ENCODE measurements around the gene CDH4.

The CDH4 gene

DNA sequence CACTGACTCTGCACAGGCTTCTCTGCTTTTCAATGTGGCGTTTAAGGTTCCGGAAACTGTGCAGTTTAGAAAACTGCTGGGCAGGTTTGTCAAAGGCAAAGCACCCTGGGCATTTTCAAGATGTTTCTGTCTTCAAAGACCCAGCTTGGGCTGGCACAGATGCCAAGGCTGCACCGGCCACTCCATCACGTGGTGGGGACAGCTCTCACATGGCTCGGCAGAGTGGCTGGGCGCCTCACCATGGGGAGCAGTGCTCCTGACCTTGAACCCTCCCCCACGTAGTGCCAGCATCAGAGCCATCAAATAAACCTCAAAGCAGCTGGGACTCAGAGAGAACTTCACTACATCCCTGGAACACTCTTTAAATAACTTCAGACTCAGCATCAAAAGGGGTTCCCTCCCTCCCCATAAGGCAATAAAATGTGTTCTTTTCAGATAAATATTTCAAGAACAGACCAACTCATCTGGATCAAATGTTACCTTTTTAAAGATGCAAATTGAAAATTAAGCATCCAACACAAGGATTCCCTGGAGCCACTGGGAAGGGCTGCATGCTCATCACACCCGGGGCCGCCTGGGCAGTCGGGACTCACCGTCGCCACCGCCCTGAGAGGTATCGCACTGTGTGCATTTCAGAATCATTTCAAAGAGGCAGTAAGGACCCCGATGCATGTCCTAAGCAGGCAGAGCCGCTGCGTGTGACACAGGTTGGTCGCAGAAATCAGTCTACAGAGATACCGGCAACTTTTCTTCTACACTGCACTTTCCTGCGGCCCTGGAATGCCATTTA, 157.1 kb downstream of the CDH4 start:
- H3K9me3 ChIP-seq (ENCODE audit: control insufficient read depth in 1 of 2, low read length in 2 of 2) = peaks cover 2 to 17% of the 10 kb centered on the region in 2 donors
- no peak overlapping the region for H3K4me3 ChIP-seq (ENCODE audit: low read depth in 1 of 2, low read length in 2 of 2)
- no peak overlapping the region for H3K9ac ChIP-seq (ENCODE audit: low read depth in 1 of 2, low read length in 2 of 2)
- no peaks in the 10 kb centered on the region for H3K36me3 ChIP-seq (ENCODE audit: control insufficient read depth in 1 of 2, insufficient read depth in 2 of 2, low read length in 2 of 2)
- no peaks in the 10 kb centered on the region for H3K27me3 ChIP-seq (ENCODE audit: control insufficient read depth in 1 of 2, insufficient read depth in 2 of 2, low read length in 2 of 2)
- no peaks in the 10 kb centered on the region for H3K4me1 ChIP-seq (ENCODE audit: control insufficient read depth in 1 of 2, insufficient read depth in 2 of 2, low read length in 2 of 2)
- H3K27ac ChIP-seq (ENCODE audit: low read depth, low read length) = no peak overlapping the region

DNA sequence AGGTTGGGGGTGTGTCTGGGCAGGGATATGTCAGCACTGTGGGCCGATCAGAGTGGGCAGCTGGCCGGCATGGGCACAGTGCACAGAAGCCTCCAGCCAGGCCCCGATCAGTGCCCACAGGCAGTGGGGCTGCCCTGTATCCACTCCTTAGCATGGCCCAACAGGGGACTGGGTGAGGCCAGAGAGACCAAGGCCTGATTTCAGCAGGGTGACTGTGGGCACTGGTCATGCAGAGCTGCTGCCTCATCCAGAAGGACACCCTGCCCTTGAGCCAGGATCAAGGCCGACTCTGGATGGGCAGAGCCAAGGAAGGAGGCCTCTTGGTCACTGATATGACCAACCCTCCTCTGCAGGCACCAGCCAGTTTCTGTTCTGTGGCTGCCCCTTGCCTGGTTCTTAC, 159.7 kb downstream of the CDH4 start:
- Histone ChIP-seq H3K9me3 (ENCODE audit: control insufficient read depth in 1 of 2, low read length in 2 of 2) (peaks cover 3 to 19% of the 10 kb centered on the region in 2 donors), H3K36me3 (ENCODE audit: control insufficient read depth in 1 of 2, insufficient read depth in 2 of 2, low read length in 2 of 2) (no peaks in the 10 kb centered on the region), H3K27me3 (ENCODE audit: control insufficient read depth in 1 of 2, insufficient read depth in 2 of 2, low read length in 2 of 2) (no peaks in the 10 kb centered on the region), H3K27ac (ENCODE audit: low read depth, low read length) (no peak overlapping the region), H3K4me3 (ENCODE audit: low read depth in 1 of 2, low read length in 2 of 2) (no peak overlapping the region), H3K9ac (ENCODE audit: low read depth in 1 of 2, low read length in 2 of 2) (no peak overlapping the region), H3K4me1 (ENCODE audit: control insufficient read depth in 1 of 2, insufficient read depth in 2 of 2, low read length in 2 of 2) (no peaks in the 10 kb centered on the region)

DNA sequence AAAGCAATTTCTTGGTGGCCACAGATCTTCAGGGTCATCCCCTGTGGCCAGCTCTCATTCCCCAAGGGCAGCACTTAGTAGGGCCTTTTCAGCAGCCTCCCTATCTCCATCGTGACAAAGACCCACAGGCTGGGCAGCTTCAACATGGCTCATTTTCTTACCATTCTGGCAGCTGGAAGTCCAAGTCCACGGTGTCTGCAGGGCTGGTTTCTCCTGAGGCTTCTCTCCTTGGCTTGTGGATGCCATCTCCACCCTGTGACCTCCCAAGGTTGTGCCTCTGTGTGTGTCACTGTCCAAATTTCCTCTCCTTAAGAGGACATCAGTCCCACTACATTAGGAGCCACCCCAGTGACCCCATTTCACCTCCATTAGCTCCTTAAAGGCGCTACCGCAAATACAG, 161.7 kb downstream of the CDH4 start:
- Histone ChIP-seq H3K4me3 (ENCODE audit: low read depth in 1 of 2, low read length in 2 of 2) (no peak overlapping the region), H3K36me3 (ENCODE audit: control insufficient read depth in 1 of 2, insufficient read depth in 2 of 2, low read length in 2 of 2) (no peaks in the 10 kb centered on the region), H3K27ac (ENCODE audit: low read depth, low read length) (no peak overlapping the region), H3K27me3 (ENCODE audit: control insufficient read depth in 1 of 2, insufficient read depth in 2 of 2, low read length in 2 of 2) (no peaks in the 10 kb centered on the region), H3K9ac (ENCODE audit: low read depth in 1 of 2, low read length in 2 of 2) (no peak overlapping the region), H3K9me3 (ENCODE audit: control insufficient read depth in 1 of 2, low read length in 2 of 2) (peaks cover 3 to 19% of the 10 kb centered on the region in 2 donors), H3K4me1 (ENCODE audit: control insufficient read depth in 1 of 2, insufficient read depth in 2 of 2, low read length in 2 of 2) (no peaks in the 10 kb centered on the region)

DNA sequence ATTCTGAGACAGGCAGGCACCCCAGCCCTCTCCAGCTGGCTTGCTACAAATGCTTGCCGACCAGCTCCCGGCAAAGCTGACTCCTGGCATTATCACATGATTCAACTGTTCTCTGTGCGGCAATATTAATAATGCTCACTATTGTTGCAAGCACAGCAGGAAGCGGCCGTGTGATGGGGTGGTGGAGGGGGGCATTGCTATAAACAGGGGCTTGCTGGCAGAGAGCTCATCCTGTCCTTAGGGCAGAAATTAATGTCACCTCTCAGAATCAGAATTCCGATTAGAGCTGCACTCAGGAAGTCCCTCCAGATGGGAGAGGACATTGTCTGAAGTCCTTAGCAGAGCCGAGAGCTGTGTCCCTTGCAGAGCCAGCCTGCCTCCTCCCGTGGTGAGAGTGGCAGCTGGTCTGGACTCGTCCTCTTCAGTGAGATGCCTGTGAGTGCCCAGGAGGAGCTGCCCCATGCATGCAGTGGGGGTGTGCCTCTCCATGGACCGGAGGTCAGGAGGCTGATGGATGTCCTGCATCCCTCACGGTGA, 162.5 kb downstream of the CDH4 start:
- Histone ChIP-seq H3K27ac (ENCODE audit: low read depth, low read length) (no peak overlapping the region), H3K4me1 (ENCODE audit: control insufficient read depth in 1 of 2, insufficient read depth in 2 of 2, low read length in 2 of 2) (no peaks in the 10 kb centered on the region), H3K9ac (ENCODE audit: low read depth in 1 of 2, low read length in 2 of 2) (no peak overlapping the region), H3K36me3 (ENCODE audit: control insufficient read depth in 1 of 2, insufficient read depth in 2 of 2, low read length in 2 of 2) (no peaks in the 10 kb centered on the region), H3K9me3 (ENCODE audit: control insufficient read depth in 1 of 2, low read length in 2 of 2) (peaks cover 3 to 19% of the 10 kb centered on the region in 2 donors), H3K4me3 (ENCODE audit: low read depth in 1 of 2, low read length in 2 of 2) (no peak overlapping the region), H3K27me3 (ENCODE audit: control insufficient read depth in 1 of 2, insufficient read depth in 2 of 2, low read length in 2 of 2) (no peaks in the 10 kb centered on the region)

DNA sequence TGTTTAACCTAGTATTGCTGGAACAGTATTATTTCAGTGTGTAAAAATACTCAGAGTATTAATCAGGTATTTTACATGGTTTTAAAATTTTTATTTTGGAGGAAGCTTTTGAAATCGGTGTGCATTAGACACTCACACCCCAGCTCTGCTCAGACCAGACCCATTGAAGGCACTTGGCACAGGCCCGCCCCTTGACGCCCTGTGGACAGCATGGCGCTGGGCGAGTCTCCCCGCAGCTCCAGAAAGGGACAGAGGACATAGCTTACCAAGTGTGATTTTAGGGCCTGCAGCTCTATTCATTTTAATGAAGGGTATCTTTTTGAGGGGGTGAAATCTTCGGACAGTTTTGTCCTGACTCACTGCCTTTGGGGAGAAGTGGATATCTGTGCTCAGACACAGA, 164.5 kb downstream of the CDH4 start:
- peaks cover 3 to 28% of the 10 kb centered on the region in 2 donors for H3K9me3 ChIP-seq (ENCODE audit: control insufficient read depth in 1 of 2, low read length in 2 of 2)
- no peak overlapping the region for H3K27ac ChIP-seq (ENCODE audit: low read depth, low read length)
- H3K27me3 ChIP-seq (ENCODE audit: control insufficient read depth in 1 of 2, insufficient read depth in 2 of 2, low read length in 2 of 2) = no peaks in the 10 kb centered on the region
- no peaks in the 10 kb centered on the region for H3K36me3 ChIP-seq (ENCODE audit: control insufficient read depth in 1 of 2, insufficient read depth in 2 of 2, low read length in 2 of 2)
- H3K9ac ChIP-seq (ENCODE audit: low read depth in 1 of 2, low read length in 2 of 2) = no peak overlapping the region
- no peak overlapping the region for H3K4me3 ChIP-seq (ENCODE audit: low read depth in 1 of 2, low read length in 2 of 2)
- H3K4me1 ChIP-seq (ENCODE audit: control insufficient read depth in 1 of 2, insufficient read depth in 2 of 2, low read length in 2 of 2) = no peaks in the 10 kb centered on the region

DNA sequence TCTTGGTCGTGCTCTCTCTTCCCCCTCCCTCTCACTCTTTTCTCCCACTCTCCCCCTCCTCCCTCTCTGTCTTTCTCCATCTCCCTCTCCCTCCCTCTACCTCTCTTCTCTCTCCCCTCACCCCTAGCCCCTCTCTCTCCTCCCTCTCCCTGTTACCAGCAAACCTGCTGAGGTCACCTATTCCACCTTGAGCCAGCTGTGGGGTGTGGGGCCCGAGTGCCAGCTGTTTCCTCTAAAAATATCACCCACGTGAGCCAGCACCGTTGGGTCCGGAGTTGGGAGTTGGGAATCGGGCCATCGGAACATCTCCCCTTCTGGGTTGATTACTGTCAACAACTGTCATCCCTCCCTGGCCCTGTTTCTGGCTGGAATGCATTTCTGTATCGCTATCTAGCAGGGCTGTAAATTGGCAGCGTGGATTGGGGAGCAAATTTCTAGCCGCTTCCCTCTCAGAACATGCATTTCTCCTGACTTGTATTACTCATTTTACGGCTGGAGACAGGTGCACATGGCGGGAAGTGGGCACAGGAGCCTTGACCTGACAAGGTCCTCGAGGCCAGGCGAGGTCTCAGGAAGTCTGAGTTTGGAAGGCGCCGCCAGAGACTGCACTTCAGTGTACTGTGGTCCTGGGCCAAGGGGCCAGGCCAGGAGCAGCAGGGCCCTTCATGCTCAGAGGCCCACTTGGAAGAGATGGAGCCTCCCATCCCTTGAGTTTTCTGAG, 165.3 kb downstream of the CDH4 start:
- peaks cover 3 to 22% of the 10 kb centered on the region in 2 donors for H3K9me3 ChIP-seq (ENCODE audit: control insufficient read depth in 1 of 2, low read length in 2 of 2)
- no peak overlapping the region for H3K9ac ChIP-seq (ENCODE audit: low read depth in 1 of 2, low read length in 2 of 2)
- no peak overlapping the region for H3K27ac ChIP-seq (ENCODE audit: low read depth, low read length)
- H3K36me3 ChIP-seq (ENCODE audit: control insufficient read depth in 1 of 2, insufficient read depth in 2 of 2, low read length in 2 of 2) = no peaks in the 10 kb centered on the region
- H3K27me3 ChIP-seq (ENCODE audit: control insufficient read depth in 1 of 2, insufficient read depth in 2 of 2, low read length in 2 of 2) = no peaks in the 10 kb centered on the region
- no peaks in the 10 kb centered on the region for H3K4me1 ChIP-seq (ENCODE audit: control insufficient read depth in 1 of 2, insufficient read depth in 2 of 2, low read length in 2 of 2)
- no peak overlapping the region for H3K4me3 ChIP-seq (ENCODE audit: low read depth in 1 of 2, low read length in 2 of 2)

DNA sequence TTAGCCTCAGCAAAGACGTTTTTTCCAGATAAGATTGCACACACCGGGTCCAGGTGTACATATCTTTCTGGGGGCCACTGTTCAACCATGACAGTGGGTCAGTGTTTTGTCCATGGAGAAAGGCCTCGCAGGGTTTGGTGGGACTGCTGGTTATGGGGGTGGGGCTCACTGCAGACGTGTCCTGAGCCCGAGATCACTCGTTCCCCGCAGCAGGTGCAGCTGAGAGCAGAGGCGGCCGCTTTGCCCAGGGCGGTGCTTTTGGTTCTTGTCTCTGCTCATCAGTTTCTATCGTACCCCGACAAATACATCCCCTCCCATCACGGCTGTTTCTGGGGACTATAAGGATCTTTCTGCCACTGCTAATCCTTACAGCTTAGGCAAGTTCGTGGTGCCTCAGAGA, 166.9 kb downstream of the CDH4 start:
- H3K9me3 ChIP-seq (ENCODE audit: control insufficient read depth in 1 of 2, low read length in 2 of 2) = peaks cover 2 to 18% of the 10 kb centered on the region in 2 donors
- no peaks in the 10 kb centered on the region for H3K36me3 ChIP-seq (ENCODE audit: control insufficient read depth in 1 of 2, insufficient read depth in 2 of 2, low read length in 2 of 2)
- H3K9ac ChIP-seq (ENCODE audit: low read depth in 1 of 2, low read length in 2 of 2) = no peak overlapping the region
- no peak overlapping the region for H3K27ac ChIP-seq (ENCODE audit: low read depth, low read length)
- H3K27me3 ChIP-seq (ENCODE audit: control insufficient read depth in 1 of 2, insufficient read depth in 2 of 2, low read length in 2 of 2) = no peaks in the 10 kb centered on the region
- no peak overlapping the region for H3K4me3 ChIP-seq (ENCODE audit: low read depth in 1 of 2, low read length in 2 of 2)
- H3K4me1 ChIP-seq (ENCODE audit: control insufficient read depth in 1 of 2, insufficient read depth in 2 of 2, low read length in 2 of 2) = no peaks in the 10 kb centered on the region

DNA sequence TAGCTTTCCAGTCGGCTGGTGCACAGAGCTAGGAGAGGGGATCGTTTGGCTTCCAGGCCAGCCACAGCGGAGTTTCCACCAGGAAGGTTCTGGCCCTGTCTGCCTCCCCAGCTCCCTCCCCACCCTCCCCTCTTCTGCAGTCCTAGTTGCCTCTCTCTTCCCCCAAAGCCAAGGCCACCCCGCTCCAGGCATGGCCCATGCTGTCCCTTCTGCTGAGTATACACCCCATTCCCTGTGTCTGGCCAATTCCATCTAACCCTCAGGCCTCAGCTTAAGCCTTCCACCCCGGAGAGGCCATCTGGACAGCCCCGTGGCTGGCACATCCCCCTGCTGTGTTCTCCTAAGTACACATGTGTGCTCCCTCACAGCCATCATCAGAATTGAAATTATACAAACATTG, 167.4 kb downstream of the CDH4 start:
- Histone ChIP-seq H3K27ac (ENCODE audit: low read depth, low read length) (no peak overlapping the region), H3K27me3 (ENCODE audit: control insufficient read depth in 1 of 2, insufficient read depth in 2 of 2, low read length in 2 of 2) (no peaks in the 10 kb centered on the region), H3K36me3 (ENCODE audit: control insufficient read depth in 1 of 2, insufficient read depth in 2 of 2, low read length in 2 of 2) (no peaks in the 10 kb centered on the region), H3K9me3 (ENCODE audit: control insufficient read depth in 1 of 2, low read length in 2 of 2) (peaks cover 3 to 18% of the 10 kb centered on the region in 2 donors), H3K4me1 (ENCODE audit: control insufficient read depth in 1 of 2, insufficient read depth in 2 of 2, low read length in 2 of 2) (no peaks in the 10 kb centered on the region), H3K9ac (ENCODE audit: low read depth in 1 of 2, low read length in 2 of 2) (no peak overlapping the region), H3K4me3 (ENCODE audit: low read depth in 1 of 2, low read length in 2 of 2) (no peak overlapping the region)

DNA sequence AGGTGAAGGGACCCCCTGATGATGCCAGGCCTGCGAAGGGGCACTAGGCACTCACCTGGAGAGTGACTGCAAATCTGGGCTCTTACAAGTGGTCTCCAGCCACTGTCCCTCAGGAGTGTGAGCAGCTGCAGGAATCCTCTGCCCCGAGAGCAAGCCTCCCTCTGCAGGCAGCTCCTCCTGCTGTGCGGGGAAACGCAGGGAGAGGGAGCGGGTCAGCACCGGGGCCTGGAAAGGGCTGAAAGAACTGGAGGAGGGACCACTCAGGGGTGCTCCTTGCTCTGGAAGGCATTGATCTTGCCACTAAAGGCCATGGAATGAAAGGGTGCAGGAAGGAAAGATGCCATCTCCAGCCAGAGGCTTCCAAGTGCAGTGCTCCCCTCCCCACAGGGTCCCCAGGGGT, 168.0 kb downstream of the CDH4 start:
- no peaks in the 10 kb centered on the region for H3K27me3 ChIP-seq (ENCODE audit: control insufficient read depth in 1 of 2, insufficient read depth in 2 of 2, low read length in 2 of 2)
- no peaks in the 10 kb centered on the region for H3K36me3 ChIP-seq (ENCODE audit: control insufficient read depth in 1 of 2, insufficient read depth in 2 of 2, low read length in 2 of 2)
- H3K27ac ChIP-seq (ENCODE audit: low read depth, low read length) = no peak overlapping the region
- H3K9me3 ChIP-seq (ENCODE audit: control insufficient read depth in 1 of 2, low read length in 2 of 2) = peaks cover 9 to 22% of the 10 kb centered on the region in 2 donors
- H3K4me3 ChIP-seq (ENCODE audit: low read depth in 1 of 2, low read length in 2 of 2) = no peak overlapping the region
- no peak overlapping the region for H3K9ac ChIP-seq (ENCODE audit: low read depth in 1 of 2, low read length in 2 of 2)
- H3K4me1 ChIP-seq (ENCODE audit: control insufficient read depth in 1 of 2, insufficient read depth in 2 of 2, low read length in 2 of 2) = no peaks in the 10 kb centered on the region

DNA sequence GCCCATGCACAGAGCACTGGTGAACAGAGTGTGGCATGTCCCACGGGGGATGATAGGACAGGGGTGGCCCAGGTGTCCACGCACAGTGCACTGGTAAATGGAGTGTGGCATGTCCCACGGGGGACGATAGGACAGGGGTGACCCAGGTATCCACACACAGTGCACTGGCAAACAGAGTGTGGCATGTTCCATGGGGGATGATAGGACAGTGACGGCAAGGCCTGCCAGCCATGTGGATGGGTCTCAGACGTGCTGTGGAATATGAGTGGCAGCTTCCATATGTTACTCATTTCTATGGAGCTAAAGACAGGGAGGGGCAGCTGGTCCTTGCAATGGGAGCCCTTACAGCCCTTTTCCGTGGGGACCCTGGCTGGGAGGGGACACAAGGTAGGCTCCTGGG, 168.7 kb downstream of the CDH4 start:
- H3K27me3 ChIP-seq (ENCODE audit: control insufficient read depth in 1 of 2, insufficient read depth in 2 of 2, low read length in 2 of 2) = no peaks in the 10 kb centered on the region
- no peak overlapping the region for H3K4me3 ChIP-seq (ENCODE audit: low read depth in 1 of 2, low read length in 2 of 2)
- no peaks in the 10 kb centered on the region for H3K36me3 ChIP-seq (ENCODE audit: control insufficient read depth in 1 of 2, insufficient read depth in 2 of 2, low read length in 2 of 2)
- no peak overlapping the region for H3K9ac ChIP-seq (ENCODE audit: low read depth in 1 of 2, low read length in 2 of 2)
- peaks cover 9 to 22% of the 10 kb centered on the region in 2 donors for H3K9me3 ChIP-seq (ENCODE audit: control insufficient read depth in 1 of 2, low read length in 2 of 2)
- no peak overlapping the region for H3K27ac ChIP-seq (ENCODE audit: low read depth, low read length)
- H3K4me1 ChIP-seq (ENCODE audit: control insufficient read depth in 1 of 2, insufficient read depth in 2 of 2, low read length in 2 of 2) = no peaks in the 10 kb centered on the region
